Astrocyte (in vitro differentiated cells and primary cell): Measurements from ENCODE around the gene STT3B.

Experiments used
- CTCF ChIP-seq: IDR thresholded peaks from 2 replicates; pipeline ENCODE4 v1.5.1; 2011; ENCODE audit warnings: low read depth, mild to moderate bottlenecking, inconsistent platforms, low read length, moderate library complexity; ENCODE audit not compliant: insufficient read depth
- EZH2 ChIP-seq: IDR thresholded peaks from 2 replicates; pipeline ENCODE4 v1.6.1; 2012; ENCODE audit warnings: mild to moderate bottlenecking, low read length, inconsistent platforms; ENCODE audit not compliant: insufficient read depth

- TF ChIP-seq CTCF = no peak
- TF ChIP-seq EZH2 = no peak
Measured at GRCh38 chr3:31498791-31499190, 33.9 kb upstream of the STT3B start.
